ENCODE results near the gene SLAIN2. TPM values are rescaled to one million over a fixed set of nuclear protein-coding genes. Genes with fewer than 3 reads are reported as not detected.

The SLAIN2 gene
- total and polyA plus RNA-seq, 2 experiments from 2014 or later, result 21.9 to 27.9 TPM

DNA sequence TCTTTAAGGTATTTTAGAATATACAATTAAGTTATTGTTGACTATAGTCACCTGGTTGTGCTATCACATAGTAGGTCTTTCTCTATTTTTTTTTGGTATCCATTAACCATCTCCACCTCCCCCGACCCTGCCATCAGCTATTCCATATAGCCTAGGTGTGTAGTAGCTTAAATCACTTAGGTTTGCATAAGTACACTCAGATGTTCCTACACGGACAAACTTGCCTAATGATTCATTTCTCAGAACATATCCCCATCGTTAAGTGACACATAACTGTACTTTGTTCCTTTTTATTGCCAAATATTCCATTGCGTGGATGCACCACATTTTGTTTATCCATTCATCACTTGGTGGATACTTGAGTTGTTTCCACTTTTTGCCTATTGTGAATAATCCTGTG is 67.9 kb downstream of the SLAIN2 start:
- TF ChIP-seq EZH2phosphoT487 (IDR thresholded peaks at IDR 0.05; ENCODE audit: unreplicated experiment), result no peak
- no peak for TF ChIP-seq STAT1 (IDR thresholded peaks at IDR 0.05; ENCODE audit: unreplicated experiment)
- TF ChIP-seq CREB1 (CRISPR knock-in tag; IDR thresholded peaks at IDR 0.05; ENCODE audit: low read depth), result no peak
- TF ChIP-seq, protein P1, sequence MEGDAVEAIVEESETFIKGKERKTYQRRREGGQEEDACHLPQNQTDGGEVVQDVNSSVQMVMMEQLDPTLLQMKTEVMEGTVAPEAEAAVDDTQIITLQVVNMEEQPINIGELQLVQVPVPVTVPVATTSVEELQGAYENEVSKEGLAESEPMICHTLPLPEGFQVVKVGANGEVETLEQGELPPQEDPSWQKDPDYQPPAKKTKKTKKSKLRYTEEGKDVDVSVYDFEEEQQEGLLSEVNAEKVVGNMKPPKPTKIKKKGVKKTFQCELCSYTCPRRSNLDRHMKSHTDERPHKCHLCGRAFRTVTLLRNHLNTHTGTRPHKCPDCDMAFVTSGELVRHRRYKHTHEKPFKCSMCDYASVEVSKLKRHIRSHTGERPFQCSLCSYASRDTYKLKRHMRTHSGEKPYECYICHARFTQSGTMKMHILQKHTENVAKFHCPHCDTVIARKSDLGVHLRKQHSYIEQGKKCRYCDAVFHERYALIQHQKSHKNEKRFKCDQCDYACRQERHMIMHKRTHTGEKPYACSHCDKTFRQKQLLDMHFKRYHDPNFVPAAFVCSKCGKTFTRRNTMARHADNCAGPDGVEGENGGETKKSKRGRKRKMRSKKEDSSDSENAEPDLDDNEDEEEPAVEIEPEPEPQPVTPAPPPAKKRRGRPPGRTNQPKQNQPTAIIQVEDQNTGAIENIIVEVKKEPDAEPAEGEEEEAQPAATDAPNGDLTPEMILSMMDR (conservative IDR thresholded peaks at IDR 0.05; ENCODE audit: low read depth in 2 of 2), result no peak
- TF ChIP-seq POLR2AphosphoS5 (IDR thresholded peaks at IDR 0.05; ENCODE audit: low read depth), result no peak
- TF ChIP-seq JUNB (IDR thresholded peaks at IDR 0.05; ENCODE audit: unreplicated experiment), result no peak
- TF ChIP-seq NANOG (IDR thresholded peaks at IDR 0.05; ENCODE audit: borderline replicate concordance), result no peak
- TF ChIP-seq, protein P2, sequence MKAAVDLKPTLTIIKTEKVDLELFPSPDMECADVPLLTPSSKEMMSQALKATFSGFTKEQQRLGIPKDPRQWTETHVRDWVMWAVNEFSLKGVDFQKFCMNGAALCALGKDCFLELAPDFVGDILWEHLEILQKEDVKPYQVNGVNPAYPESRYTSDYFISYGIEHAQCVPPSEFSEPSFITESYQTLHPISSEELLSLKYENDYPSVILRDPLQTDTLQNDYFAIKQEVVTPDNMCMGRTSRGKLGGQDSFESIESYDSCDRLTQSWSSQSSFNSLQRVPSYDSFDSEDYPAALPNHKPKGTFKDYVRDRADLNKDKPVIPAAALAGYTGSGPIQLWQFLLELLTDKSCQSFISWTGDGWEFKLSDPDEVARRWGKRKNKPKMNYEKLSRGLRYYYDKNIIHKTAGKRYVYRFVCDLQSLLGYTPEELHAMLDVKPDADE (IDR thresholded peaks at IDR 0.05), result no peak
- no peak for TF ChIP-seq ZNF331 (CRISPR knock-in tag; IDR thresholded peaks at IDR 0.05; ENCODE audit: low read depth)
- TF ChIP-seq, protein P3, sequence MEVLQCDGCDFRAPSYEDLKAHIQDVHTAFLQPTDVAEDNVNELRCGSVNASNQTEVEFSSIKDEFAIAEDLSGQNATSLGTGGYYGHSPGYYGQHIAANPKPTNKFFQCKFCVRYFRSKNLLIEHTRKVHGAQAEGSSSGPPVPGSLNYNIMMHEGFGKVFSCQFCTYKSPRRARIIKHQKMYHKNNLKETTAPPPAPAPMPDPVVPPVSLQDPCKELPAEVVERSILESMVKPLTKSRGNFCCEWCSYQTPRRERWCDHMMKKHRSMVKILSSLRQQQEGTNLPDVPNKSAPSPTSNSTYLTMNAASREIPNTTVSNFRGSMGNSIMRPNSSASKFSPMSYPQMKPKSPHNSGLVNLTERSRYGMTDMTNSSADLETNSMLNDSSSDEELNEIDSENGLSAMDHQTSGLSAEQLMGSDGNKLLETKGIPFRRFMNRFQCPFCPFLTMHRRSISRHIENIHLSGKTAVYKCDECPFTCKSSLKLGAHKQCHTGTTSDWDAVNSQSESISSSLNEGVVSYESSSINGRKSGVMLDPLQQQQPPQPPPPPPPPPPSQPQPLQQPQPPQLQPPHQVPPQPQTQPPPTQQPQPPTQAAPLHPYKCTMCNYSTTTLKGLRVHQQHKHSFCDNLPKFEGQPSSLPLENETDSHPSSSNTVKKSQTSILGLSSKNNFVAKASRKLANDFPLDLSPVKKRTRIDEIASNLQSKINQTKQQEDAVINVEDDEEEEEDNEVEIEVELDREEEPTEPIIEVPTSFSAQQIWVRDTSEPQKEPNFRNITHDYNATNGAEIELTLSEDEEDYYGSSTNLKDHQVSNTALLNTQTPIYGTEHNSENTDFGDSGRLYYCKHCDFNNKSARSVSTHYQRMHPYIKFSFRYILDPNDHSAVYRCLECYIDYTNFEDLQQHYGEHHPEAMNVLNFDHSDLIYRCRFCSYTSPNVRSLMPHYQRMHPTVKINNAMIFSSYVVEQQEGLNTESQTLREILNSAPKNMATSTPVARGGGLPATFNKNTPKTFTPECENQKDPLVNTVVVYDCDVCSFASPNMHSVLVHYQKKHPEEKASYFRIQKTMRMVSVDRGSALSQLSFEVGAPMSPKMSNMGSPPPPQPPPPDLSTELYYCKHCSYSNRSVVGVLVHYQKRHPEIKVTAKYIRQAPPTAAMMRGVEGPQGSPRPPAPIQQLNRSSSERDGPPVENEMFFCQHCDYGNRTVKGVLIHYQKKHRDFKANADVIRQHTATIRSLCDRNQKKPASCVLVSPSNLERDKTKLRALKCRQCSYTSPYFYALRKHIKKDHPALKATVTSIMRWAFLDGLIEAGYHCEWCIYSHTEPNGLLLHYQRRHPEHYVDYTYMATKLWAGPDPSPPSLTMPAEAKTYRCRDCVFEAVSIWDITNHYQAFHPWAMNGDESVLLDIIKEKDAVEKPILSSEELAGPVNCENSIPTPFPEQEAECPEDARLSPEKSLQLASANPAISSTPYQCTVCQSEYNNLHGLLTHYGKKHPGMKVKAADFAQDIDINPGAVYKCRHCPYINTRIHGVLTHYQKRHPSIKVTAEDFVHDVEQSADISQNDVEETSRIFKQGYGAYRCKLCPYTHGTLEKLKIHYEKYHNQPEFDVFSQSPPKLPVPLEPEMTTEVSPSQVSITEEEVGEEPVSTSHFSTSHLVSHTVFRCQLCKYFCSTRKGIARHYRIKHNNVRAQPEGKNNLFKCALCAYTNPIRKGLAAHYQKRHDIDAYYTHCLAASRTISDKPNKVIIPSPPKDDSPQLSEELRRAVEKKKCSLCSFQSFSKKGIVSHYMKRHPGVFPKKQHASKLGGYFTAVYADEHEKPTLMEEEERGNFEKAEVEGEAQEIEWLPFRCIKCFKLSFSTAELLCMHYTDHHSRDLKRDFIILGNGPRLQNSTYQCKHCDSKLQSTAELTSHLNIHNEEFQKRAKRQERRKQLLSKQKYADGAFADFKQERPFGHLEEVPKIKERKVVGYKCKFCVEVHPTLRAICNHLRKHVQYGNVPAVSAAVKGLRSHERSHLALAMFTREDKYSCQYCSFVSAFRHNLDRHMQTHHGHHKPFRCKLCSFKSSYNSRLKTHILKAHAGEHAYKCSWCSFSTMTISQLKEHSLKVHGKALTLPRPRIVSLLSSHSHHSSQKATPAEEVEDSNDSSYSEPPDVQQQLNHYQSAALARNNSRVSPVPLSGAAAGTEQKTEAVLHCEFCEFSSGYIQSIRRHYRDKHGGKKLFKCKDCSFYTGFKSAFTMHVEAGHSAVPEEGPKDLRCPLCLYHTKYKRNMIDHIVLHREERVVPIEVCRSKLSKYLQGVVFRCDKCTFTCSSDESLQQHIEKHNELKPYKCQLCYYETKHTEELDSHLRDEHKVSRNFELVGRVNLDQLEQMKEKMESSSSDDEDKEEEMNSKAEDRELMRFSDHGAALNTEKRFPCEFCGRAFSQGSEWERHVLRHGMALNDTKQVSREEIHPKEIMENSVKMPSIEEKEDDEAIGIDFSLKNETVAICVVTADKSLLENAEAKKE (CRISPR knock-in tag; IDR thresholded peaks at IDR 0.05), result no peak
- TF ChIP-seq EZH2 (IDR thresholded peaks at IDR 0.05; ENCODE audit: low read depth, unreplicated experiment), result no peak
- TF ChIP-seq ZNF114 (CRISPR knock-in tag; IDR thresholded peaks at IDR 0.05), result no peak
- H3K27ac ChIP-seq (ENCODE audit: low read depth), result no peak overlapping the region
- no peak overlapping the region for H3K4me3 ChIP-seq
- H3K27ac Mint-ChIP-seq, result no peak overlapping the region
- H2AFZ ChIP-seq, result no peak overlapping the region
- no peaks in the 10 kb centered on the region for H3K9me2 ChIP-seq (ENCODE audit: insufficient read depth)
- H3K79me2 ChIP-seq (replicated peaks; ENCODE audit: insufficient read depth), result 0 out of 2 replicates have a peak, but pooled peaks cover 2% of the 10 kb centered on the region
- H3K9me3 Mint-ChIP-seq, result no peaks in the 10 kb centered on the region
- H3K4me2 ChIP-seq, result no peak overlapping the region
- H3K27me3 Mint-ChIP-seq (ENCODE audit: insufficient read depth, low read depth, poor library complexity), result no peaks in the 10 kb centered on the region
- no peaks in the 10 kb centered on the region for H3K4me1 ChIP-seq (ENCODE audit: insufficient read depth)
- peaks cover 3% of the 10 kb centered on the region; the same call in 1 of the 2 replicates for H4K20me1 ChIP-seq (replicated peaks; ENCODE audit: insufficient read depth)
- H3K36me3 Mint-ChIP-seq (ENCODE audit: low read depth), result peaks cover 6% of the 10 kb centered on the region; the same call in 2 of the 3 replicates
- no peaks in the 10 kb centered on the region for H3F3A ChIP-seq (replicated peaks; ENCODE audit: low read depth)
- H3K4me1 Mint-ChIP-seq, result peaks cover 7% of the 10 kb centered on the region
- H3K27me3 ChIP-seq (ENCODE audit: insufficient read depth), result no peaks in the 10 kb centered on the region
- no peak overlapping the region for H3K4me3 Mint-ChIP-seq
- DNase-seq (ENCODE audit: low spot score) (no peak), ATAC-seq (no peak)
- no peaks in the 10 kb centered on the region for H3K36me3 ChIP-seq (ENCODE audit: insufficient read depth)

All from GM23338 (cell line).